PC-3 (cell line): ENCODE results near the gene GPRIN3.

Experiments
- EZH2 ChIP-seq: fragments of 300-600 bp; sonication (generic); IDR thresholded peaks from one replicate; pipeline ENCODE4 v1.6.1; 2017; ENCODE audit warnings: antibody characterized with exemption, mild to moderate bottlenecking, low read length; ENCODE audit not compliant: unreplicated experiment
- EZH2phosphoT487 ChIP-seq: fragments of 300-600 bp; sonication (generic); IDR thresholded peaks from 2 replicates; pipeline ENCODE4 v1.6.1; 2018; ENCODE audit warnings: mild to moderate bottlenecking, antibody characterized with exemption, low read length, borderline replicate concordance
- TF ChIP-seq, protein P1 (sequence below): fragments of 300-600 bp; sonication (generic); conservative IDR thresholded peaks from 2 replicates; pipeline ENCODE4 v1.5.1; 2017; ENCODE audit warnings: antibody characterized with exemption, low read depth, mild to moderate bottlenecking, low read length

DNA sequence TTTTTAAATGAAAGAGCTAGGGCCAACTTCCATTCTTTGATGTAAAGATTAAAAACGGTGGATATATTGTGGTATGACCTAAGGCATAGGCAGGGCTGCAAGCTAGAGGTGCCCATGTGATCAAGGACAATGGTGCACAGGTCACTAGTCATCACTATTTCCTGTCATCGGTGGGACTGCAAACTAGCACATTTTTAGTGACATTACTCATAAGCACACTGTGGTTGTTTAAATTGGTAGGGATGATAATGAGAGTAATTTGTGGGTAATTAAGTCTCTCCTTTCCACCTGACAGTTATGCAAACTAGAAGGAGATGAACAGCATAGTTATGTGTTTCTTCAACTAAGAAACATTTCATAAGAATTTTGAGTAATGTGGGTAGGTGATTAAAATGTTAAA is 85.4 kb downstream of the GPRIN3 start:
- TF ChIP-seq, protein P1, sequence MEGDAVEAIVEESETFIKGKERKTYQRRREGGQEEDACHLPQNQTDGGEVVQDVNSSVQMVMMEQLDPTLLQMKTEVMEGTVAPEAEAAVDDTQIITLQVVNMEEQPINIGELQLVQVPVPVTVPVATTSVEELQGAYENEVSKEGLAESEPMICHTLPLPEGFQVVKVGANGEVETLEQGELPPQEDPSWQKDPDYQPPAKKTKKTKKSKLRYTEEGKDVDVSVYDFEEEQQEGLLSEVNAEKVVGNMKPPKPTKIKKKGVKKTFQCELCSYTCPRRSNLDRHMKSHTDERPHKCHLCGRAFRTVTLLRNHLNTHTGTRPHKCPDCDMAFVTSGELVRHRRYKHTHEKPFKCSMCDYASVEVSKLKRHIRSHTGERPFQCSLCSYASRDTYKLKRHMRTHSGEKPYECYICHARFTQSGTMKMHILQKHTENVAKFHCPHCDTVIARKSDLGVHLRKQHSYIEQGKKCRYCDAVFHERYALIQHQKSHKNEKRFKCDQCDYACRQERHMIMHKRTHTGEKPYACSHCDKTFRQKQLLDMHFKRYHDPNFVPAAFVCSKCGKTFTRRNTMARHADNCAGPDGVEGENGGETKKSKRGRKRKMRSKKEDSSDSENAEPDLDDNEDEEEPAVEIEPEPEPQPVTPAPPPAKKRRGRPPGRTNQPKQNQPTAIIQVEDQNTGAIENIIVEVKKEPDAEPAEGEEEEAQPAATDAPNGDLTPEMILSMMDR, result no peak
- no peak for TF ChIP-seq EZH2
- no peak for TF ChIP-seq EZH2phosphoT487
